K562 treated with DMSO at 1 percent for 24 hours (cell line): Measurements from ENCODE around the gene RICTOR. TPM values are rescaled to one million over a fixed set of nuclear protein-coding genes. Genes with fewer than 3 reads are reported as not detected.

Source experiments
- total RNA-seq: library from RNA; unstranded; fragments of 300-600 nt; gene quantifications from 2 replicates; pipeline ENCODE4 v1.2.3, GENCODE V29; 2022; ENCODE audit warnings: low read depth; ENCODE audit not compliant: insufficient read depth

The RICTOR gene, protein sequence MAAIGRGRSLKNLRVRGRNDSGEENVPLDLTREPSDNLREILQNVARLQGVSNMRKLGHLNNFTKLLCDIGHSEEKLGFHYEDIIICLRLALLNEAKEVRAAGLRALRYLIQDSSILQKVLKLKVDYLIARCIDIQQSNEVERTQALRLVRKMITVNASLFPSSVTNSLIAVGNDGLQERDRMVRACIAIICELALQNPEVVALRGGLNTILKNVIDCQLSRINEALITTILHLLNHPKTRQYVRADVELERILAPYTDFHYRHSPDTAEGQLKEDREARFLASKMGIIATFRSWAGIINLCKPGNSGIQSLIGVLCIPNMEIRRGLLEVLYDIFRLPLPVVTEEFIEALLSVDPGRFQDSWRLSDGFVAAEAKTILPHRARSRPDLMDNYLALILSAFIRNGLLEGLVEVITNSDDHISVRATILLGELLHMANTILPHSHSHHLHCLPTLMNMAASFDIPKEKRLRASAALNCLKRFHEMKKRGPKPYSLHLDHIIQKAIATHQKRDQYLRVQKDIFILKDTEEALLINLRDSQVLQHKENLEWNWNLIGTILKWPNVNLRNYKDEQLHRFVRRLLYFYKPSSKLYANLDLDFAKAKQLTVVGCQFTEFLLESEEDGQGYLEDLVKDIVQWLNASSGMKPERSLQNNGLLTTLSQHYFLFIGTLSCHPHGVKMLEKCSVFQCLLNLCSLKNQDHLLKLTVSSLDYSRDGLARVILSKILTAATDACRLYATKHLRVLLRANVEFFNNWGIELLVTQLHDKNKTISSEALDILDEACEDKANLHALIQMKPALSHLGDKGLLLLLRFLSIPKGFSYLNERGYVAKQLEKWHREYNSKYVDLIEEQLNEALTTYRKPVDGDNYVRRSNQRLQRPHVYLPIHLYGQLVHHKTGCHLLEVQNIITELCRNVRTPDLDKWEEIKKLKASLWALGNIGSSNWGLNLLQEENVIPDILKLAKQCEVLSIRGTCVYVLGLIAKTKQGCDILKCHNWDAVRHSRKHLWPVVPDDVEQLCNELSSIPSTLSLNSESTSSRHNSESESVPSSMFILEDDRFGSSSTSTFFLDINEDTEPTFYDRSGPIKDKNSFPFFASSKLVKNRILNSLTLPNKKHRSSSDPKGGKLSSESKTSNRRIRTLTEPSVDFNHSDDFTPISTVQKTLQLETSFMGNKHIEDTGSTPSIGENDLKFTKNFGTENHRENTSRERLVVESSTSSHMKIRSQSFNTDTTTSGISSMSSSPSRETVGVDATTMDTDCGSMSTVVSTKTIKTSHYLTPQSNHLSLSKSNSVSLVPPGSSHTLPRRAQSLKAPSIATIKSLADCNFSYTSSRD (N-terminal part only)
- 6.1 and 8.5 TPM in 2 replicates for total RNA-seq

DNA sequence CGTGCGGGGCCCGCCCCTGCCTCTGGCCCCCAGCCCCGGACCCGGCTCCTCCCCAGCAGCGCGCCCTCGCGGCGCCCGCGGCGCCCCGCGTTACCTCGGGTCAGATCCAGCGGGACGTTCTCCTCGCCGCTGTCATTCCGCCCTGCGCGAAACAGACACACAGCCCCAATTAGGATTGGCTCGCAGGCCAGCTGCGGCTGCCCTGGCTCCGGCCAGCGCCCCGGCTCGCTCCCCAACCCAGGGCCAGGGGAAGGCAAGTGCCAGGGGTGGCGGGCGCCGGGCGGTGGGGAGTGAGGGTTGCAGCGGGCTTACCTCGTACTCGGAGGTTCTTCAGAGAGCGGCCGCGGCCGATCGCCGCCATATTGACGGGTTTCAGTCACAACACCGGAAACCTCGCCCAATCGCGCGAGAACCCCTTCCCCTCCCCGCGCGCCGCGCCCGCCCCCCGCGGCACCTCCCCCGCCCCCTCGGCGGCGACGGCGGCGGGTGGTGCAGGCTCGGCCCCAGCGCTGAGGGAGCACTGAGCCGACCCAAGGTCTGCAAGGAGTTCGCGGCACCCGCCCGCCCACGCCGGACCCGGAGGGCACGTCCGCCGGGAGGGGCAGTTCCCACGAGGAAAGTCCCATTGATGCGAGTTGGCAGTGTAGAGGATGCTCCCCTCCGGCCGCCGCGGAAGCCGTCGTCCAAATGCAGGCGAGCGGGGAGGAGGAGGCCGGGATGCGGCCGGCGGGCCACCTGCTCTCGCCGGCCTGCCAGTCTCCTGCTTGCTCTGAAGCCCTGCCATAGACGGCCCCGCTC, at the start of gene RICTOR:
Gene RICTOR, minus strand, starts transcription at position 383 of the 798 bp plus-strand sequence. Its CDS starts 22 bp downstream, at position 361.

Other genes with a start within 250 kb of the RICTOR start
- 2.6 and 2.8 TPM in 2 replicates for gene OSMR, start 228.4 kb downstream of the RICTOR start, total RNA-seq
- gene FYB1, start 145.2 kb upstream of the RICTOR start, total RNA-seq: 7.9 and 10.1 TPM in 2 replicates